ENCODE data around the gene DDI2.

DDI2 gene

DNA sequence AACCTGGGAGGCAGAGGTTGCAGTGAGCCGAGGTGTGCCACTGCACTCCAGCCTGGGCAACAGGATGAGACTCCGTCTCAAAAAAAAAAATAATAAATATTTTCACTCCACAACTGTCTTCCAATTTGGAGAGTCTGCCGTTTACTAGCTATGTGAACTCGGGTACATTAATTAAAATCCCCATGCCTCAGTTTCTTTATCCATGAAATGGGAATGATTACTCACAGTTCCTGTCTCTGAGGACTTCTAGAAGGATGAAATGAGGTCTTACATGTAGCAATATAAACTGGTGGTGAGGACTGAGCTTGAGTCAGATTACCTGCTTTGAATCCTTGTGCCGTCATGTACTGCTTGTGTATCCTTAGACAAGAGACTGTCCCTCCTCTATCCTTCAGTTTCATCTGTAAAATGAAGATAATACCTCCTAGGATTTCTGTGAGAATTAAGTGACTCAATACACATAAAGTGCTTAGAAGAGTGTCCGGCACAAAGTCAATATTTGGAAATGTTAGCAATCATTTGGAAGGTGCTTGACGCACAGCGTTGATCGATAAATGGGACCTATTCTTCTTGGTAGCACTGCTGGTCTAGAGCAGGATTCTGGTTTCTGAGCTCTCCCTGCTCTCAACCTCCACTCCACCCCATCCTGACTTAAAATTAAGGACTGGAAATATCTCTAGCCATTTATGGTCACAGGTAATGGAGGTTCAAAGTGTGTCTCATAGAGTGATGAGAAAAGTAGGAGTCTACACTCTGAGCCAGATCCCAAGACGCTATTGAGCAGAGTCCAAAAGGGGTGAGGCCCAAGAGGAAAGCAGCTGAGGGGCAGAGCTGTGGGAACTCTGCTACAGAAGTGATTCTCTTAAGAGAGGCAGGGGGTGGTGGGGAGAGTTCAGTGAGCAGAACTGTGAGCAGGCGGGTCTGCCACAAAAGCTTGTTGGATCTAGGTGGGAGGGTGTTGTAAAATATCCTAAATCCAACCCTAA, 11.6 kb upstream of the DDI2 start:
- peak; percentile 17 for DNase-seq

DNA sequence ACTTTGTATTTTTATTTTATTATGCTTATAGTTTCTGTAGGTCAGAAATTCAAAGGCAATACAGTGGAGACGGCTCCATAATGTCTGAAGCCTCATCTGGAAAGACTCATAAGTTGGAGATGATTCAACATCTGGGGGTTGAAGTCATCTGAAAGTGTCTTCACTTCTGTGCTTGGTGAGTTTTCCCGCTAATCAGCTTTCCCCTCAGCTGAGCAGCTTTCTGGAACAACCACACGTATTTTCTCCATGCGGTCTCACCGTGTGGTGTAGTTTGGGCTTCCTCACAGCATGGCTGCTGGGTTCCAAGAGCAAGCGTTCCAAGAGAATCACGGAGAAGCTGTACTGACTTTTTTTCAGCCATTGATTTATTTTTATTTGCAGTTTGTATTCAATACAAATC, 7.6 kb upstream of the DDI2 start:
- no peak for DNase-seq

DNA sequence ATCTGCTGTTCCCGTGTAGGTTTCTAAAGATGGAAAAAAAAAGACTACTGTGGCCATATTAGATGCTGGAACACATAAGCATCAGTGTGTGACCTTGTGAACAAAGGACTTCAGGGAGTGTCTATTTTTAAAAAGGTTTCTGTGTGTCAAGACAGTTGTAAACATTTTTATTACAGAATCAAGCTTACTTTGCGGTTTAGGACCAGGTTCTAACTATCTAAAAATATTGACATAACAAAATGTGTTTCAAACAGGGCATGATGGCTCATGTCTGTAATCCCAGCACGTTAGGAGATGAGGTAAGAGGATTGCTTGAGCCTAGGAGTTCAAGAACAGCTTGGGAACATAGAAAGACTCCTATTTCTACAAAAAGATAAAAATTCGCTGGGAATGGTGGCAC, 7.1 kb upstream of the DDI2 start:
- DNase-seq, result no peak

DNA sequence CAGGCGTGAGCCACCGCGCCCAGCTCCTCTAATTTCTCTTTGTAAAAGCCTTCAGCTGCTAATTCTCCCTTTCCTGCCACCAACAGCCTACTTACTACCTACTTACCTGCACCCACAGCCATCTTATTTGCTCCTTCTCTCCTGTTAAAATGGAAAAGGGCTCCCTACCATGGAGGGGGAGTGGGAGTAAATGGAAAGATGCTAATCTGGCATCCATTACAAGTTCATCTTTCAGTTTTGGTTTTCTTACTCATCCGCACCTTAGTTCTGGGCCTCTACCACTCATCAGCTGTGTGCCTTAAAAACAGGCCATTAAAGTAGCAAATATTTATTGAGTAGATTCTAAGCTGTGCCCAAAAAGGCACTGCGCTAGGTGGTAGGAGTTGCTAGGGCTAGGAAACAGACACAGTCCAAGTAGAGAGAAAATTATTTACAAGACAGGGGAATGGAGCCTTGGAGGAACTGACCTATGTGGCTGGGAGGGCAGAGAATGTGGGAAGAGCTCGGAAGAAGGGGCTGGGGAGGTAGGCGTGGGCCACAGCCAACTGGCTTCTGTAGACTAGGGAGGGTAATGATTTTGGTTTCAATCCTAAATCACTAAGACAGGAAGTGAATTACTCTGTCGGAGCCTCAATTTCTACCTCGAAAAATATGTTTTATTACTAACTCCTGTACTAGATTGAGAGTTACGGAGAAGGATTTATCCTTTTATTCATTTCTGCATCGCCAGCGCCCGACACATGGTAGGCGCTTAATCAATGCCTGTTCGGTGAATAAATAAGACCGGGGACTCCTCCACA, 685 bp upstream of the DDI2 start:
- DNase-seq, result no peak

DNA sequence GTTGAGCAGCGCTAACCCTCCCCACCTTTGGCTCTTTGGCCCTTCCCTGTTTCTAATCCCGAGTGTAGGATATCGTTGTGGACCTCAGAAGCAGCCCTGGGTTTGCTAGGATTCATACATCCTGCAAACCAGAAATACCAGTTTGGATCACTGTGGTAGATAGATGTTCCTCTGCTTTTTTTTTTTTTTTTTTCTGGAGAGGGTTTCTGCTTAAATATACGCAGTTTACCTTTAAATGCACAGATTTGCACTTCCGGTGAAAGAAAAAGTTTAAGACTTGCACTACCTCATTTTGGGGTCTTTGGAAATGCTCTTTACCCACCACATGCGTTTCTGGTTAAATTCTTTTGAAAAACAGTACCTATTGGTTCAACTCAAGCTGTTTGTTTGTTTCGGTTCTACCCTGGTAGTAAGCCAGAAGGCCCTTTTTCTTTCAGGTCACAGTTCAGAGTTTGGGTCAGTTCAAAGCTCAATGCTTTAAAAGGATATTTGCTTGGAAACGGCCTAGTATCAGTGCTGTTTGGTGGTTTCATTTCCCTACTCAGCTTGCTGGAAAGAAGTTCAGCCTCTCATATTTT, 908 bp downstream of the DDI2 start:
- no peak for DNase-seq

DNA sequence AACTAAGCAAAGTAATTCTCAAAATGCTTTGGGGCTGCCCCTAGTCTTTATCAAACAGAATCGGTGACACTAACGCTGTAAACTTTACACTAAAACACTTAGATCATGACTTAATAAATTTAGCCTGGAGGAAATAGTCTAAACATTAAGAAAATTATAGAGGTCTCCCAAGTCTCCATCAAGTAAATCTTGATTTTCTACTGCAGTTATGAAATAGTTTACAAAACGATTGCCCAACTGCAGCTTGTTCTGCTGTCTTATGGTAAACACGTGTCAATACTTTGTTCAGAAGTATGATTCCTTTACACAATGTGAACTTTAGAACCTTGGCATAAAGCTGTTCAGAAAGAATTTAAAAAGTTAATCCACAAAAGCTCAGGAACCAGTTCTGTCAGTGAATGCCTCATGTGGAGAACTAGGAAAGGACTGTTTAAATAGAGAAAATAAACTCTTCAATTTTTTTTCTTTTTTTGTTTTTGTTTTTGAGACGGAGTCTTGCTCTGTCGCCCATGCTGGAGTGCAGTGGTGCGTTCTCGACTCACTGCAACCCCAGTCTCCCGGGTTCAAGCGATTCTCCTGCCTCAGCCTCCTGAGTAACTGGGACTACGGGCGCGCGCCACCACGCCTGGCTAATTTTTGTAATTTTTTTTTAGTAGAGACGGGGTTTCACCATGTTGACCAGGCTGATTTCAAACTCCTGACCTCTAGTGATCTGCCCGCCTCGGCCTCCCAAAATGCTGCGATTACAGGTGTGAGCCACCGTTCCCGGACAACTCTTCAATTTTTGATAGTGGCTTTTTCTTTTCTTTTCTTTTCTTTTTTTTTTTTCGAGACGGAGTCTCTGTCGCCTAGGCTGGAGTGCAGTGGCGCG, 1.6 kb downstream of the DDI2 start:
- no peak for DNase-seq

DNA sequence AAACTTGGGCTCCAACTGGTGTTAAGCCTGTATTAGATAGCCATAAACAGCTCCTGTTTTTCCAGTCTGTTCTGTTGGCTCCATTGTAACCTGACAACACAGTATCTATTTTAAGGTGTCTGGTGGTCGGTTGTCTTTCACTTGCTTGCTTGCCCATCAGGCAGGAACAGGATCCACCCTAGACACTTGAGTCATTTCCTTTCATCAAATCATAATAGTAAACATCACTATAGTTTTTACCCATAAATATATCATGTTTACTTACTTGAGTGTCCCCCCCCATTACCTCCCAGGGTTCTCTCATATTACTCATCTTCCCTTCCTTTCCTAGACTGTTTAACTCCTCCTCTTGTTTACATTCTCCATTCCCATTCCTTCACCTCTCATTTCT, 2.9 kb downstream of the DDI2 start:
- no peak for DNase-seq

DNA sequence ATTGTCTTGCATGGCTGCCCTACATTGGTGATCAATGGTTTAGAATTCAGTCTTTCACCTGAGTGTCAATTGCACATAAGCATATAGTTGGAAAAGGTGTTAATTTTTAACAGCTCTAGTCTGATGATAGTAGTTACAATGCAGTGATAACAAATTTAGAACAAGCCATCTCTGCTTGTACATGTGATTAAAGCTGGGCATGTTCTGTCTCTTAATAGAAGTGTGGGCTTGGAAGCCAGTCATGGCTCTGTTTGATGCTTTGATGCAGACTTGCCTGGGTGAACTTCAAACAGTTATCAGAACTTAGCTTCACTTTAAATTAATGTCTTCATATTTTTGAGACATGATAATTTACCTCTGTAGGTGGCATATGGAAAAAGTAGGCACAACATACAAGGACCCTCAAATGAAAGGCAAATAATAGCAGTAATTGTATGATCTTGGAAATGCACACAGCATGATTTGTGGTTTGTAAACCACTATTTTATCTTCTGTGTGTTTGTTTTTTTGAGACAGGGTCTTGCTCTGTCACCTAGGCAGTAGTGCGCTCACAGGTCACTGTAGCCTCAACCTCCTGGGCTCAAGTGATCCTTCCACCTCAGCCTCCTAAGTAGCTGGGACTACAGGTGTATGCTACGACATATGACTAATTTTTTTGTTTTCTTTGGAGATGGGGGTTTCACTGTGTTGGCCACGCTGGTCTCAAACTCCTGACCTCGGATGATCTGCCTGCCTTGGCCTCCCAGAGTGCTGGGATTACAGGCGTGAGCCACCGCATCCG, 3.8 kb downstream of the DDI2 start:
- no peak for DNase-seq

DNA sequence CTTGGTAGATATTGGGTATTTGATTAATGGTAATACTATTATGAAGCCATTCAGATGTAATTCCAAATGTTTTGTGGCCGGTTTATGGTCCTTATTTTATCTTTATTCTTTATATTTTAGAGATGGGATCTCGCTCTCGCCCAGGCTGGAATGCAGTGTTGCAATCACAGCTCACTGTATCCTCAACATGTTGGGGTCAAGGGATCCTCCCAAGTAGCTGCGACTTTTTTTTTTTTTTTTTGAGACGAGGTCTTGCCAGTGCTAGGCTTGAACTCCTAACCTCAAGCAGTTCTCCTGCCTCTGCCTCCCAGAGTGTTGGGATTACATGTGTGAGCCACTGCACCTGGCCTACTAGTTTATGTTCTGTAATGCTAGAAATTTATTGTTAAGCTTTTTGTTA, 4.7 kb downstream of the DDI2 start:
- DNase-seq, result no peak

DNA sequence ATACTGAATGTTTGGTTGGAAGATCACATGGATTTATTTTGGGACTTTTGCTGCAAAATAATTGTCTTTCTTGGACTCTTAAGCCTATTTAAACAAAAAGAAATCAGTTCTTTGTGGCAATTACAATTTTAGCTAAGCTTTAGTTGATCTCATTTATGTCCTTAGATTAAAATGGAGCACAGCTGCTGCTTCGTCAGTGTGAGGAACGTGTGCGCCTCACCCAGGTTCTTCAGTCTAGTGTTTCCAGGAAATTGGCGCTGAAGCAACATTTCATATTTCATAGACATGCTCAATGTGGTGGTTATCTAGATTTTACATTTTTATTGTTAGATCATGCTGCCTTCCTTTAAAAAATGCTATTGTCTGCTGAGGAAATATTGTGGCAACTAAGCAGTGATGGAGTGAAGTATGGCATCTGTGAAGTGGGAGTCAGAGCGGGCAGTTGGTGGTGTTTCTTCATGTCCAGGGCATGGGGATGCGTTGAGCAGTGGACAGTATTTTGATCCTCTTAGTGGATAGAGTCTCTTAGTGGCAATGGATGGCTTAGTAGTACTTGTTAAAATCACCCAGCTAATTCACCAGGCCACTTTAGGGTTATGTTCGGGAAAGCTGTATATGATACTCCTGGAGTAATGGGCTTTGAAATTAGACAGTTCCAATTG, 5.6 kb downstream of the DDI2 start:
- no peak for DNase-seq

DNA sequence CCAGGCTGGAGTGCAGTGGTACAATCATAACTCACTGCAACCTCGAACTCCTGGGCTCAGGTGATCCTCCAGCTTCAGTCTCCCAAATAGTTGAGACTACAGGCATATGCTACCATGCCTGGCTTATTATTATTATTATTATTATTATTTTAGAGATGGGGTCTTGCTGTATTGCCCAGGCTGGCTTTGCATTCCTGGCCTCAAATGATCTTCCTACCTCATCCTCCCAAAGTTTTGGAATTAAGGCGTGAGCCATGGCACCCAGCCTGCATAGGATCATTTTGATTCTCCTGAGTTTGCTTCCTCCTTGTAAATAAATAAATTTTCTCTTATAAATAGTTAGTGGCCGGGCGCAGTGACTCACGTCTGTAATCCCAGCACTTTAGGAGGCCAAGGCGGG, 6.2 kb downstream of the DDI2 start:
- DNase-seq, result no peak

DNA sequence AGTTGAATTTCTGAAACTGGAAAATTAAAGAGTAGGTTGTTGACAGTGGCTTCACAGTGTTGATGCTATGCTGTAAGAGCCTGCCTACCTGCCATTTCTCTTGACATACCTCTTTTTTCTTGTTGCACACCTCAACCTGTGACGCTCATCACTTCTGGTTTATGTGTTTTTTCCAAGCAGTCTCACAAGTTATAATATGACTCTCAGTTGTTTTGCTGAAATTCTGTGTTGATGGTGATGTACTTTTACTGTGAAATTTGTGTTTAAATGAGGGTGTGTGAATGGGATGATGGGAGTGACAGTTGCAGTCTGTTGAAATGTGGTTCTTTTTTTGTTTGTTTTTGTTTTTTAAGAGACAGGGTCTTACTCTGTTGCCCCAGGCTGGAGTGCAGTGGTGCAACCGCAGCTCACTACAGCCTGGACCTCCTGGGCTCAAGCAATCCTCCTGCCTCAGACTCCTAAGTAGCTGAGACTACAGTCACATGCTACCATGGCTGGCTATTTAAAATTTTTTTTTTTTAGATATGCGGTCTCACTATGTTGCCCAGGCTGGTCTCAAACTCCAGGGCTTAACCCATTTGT, 7.0 kb downstream of the DDI2 start:
- no peak for DNase-seq

DNA sequence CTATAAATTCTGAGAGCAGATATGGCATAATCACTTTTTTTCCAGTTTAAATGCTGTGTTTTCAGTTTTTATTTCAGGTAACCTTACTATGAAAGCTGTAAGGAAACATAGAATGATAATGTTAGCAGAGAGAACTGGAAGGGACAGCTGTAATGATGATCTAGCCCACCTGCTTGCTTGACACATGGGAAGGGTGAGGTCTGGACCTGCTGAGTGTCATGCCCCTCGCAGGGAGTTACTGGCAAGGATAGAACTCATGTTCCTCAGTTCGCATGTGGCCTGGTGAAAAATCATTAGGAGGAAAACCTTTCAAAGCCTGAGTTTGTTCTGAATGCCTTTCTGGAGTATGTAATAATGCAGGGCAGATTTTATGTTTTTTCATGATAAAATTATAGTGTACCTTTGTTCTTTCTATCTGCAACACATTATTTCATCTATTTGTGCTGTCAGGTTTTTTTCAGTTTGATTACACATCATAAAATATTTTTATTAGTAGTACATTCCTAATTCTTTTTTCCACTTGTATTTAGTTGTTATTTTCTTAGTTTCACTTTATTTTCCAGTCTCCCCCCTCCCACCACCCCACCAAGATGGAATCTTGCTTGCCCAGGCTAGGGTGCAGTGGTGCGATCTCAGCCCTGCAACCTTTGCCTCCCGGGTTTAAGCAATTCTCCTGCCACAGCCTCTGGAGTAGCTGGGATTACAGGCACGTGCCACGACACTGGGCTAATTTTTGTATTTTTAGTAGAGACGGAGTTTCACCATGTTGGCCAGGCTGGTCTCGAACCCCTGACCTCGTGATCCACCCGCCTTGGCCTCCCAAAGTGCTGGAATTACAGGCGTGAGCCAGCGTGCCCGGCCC, 8.0 kb downstream of the DDI2 start:
- no peak for DNase-seq

DNA sequence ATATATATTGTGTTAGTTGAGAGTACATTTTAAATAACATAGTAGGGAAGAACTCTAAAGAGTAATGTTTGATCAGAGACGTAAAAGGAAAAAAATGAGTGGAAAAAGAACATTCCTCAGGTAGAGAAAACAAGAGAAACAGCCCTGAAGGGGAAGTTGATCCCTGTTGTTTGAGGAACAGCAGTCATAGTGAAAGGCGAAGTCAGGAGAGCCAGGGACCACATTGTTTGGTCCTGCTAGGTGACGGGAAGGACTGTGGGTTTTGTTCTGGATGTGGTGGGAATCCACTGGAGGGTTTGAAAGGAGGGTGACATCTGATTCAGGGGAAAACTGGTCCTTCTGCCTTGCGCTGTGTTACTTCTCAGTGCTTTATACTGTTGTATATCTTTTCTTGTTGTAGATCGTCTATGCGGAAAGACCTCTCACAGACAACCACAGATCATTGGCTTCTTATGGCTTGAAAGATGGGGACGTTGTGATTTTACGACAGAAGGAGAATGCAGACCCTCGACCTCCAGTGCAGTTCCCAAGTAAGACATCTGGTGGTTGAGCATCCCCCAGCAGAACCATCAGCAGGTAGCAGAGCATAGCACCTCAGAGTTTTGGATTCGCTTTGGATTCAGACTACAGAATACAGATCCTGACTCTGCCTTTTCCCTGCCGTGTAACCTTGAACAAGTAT, 9.2 kb downstream of the DDI2 start:
- DNase-seq, result no peak

DNA sequence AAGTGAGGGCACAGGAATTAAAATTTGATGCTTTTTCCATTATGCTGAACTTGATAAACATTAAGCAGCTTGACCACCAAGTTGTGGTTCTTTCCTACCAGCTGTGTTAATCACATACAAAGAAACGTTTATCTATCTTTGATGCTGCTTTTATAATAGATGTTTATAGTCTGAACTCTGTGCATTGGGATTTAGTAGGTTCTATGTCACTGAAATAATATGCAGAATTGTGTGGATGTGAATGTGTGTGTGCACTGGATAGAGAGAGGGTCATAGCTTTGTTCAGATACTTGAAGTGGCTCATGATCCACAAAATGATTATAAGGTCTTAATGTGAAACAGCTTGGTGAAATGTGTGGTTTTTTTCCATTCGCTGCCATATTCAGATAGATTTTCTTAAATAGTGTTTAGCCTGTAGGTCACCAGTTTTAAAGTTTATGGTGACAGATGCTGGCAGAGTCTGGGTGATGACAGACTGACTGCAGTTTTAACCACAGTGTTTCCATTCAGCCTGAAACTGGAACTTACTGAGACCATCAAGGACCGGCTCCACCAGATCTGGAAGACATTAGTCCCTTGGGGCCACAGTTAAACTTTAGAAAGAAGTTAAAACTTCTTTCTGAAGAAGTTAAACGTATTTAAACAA, 10.2 kb downstream of the DDI2 start:
- DNase-seq, result no peak

DNA sequence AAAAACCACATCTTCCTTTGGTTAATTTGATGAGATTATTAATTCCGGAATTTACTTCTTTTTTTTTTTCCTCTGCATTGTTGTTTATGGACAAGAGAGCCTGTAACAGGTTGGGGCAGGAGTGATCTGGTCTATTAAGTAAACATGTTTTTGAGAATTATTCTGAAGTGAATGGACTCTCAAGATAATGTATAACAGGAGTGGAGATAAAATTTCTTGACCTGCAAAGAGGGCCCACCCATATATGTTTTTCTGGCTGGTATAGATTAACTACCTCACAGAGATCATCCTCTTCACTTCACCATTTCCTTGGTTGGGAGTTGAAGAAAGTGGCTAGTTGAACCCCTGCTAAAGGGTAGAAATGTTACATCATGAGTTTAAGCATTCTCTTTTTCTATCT, 10.7 kb downstream of the DDI2 start:
- no peak for DNase-seq

DNA sequence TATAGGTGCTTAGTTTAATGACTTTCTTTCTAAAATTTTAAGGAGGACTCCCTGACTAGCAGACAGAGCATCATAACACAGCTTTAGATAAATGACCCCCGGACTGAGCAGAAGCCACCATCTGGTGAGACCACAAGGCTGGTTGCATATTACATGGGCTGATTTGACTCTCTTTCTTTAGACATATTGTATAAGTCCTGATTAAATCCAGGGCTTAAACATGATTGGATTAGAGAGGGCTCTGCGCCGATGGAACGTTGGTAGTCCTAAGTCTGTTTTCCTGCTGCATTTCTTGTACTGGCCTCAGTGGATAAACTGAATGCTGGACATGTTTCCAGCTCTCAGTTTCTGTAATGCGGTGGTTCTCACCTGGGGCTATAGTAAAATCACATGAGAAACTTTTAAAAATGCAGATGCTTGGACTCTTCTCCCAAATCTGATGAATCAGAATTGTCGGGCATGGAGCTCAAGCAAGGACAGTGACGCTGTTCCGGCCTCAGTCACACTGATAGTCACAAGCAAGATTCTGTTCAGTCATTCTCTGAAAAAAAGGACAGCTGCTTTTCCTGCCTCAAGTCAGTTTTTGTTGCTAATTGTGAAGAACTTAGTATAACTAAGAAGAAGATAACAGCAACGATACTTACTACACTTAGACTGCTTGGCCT, 16.6 kb downstream of the DDI2 start:
- no peak for DNase-seq

DNA sequence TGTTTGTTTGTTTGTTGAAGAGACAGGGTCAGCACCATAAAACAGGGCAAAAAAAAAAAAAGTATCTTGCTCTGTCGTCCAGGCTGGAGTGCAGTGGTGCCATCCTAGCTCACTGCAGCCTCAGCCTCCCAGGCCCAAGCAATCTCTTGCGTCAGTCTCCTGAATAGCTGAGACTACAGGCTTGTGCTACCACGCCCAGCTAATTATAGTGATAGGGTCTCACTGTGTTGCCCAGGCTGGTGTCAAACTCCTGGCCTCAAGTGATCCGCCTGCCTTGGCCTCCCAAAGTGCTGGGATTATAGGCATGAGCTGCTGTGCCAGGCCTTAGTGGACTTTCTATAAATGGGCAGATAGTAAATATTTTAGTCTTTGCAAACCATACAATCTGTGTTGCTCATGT, 19.2 kb downstream of the DDI2 start:
- no peak for DNase-seq

Data from NCI-H146 (cell line).